ENCODE measurements around the gene STMN1. TPM values are rescaled to one million over a fixed set of nuclear protein-coding genes. Genes with fewer than 3 reads are reported as not detected.

STMN1 gene
- total RNA-seq, 1 experiment from 2014 or later: 368 TPM

- Histone ChIP-seq H3K9me2 (ENCODE audit: insufficient read depth) (no peaks in the 10 kb centered on the region), H3K79me2 (ENCODE audit: insufficient read depth, low read length) (peaks cover 10% of the 10 kb centered on the region; the same call in 1 of the 2 replicates), H2AFZ (ENCODE audit: low read depth, low read length, poor library complexity, severe bottlenecking) (no peak overlapping the region), H3K9ac (ENCODE audit: low read length) (no peak overlapping the region), H3K4me3 (replicated peaks in 1 of 2; ENCODE audit: low read depth in 1 of 2, low read length in 2 of 2) (no peak overlapping the region), H3K9me3 (ENCODE audit: control insufficient read depth in 1 of 2, insufficient read depth in 1 of 2, low read depth in 1 of 2, low read length in 2 of 2) (no peaks in the 10 kb centered on the region), H4K20me1 (ENCODE audit: insufficient read depth) (no peaks in the 10 kb centered on the region), H3K4me2 (ENCODE audit: low read length) (no peak overlapping the region), H3K27me3 (ENCODE audit: insufficient read depth, low read length) (no peaks in the 10 kb centered on the region), H3K4me1 (ENCODE audit: control insufficient read depth in 1 of 2, insufficient read depth in 2 of 2, low read length in 2 of 2) (peaks cover 21 to 49% of the 10 kb centered on the region in 2 experiments), H3K36me3 (ENCODE audit: control insufficient read depth in 1 of 2, insufficient read depth in 2 of 2, low read length in 2 of 2) (no peaks in the 10 kb centered on the region), H3K27ac (ENCODE audit: low read depth, low read length) (no peak overlapping the region)
- intact Hi-C loops (cut with micrococcal nuclease): no loop called here
- RAD21 ChIA-PET (ENCODE audit: low non-redundant PET in 1 of 2, low total read pairs in 2 of 2, uncharacterized antibody in 2 of 2, unreplicated experiment in 2 of 2): no interaction called here
- CTCF ChIA-PET: interaction anchor here (0.6 kb wide), 1 partner anchor 15 kb away, joined by 5 read pairs; no protein-coding TSS in a partner anchor
- no peak for TF ChIP-seq JUND (IDR thresholded peaks at IDR 0.05)
- TF ChIP-seq TCF7L2 (IDR thresholded peaks at IDR 0.05; ENCODE audit: borderline replicate concordance, extremely low read depth, insufficient read depth, insufficient read length): no peak
- TF ChIP-seq POLR2A (IDR thresholded peaks at IDR 0.05; ENCODE audit: borderline replicate concordance, extremely low read depth, insufficient read depth, insufficient read length): no peak
- TF ChIP-seq REST (IDR thresholded peaks at IDR 0.05; ENCODE audit: low read depth): no peak
- TF ChIP-seq SP1 (IDR thresholded peaks at IDR 0.05; ENCODE audit: low read depth): no peak
- no peak for TF ChIP-seq EZH2 (IDR thresholded peaks at IDR 0.05)
- no peak for TF ChIP-seq RAD21 (IDR thresholded peaks at IDR 0.05; ENCODE audit: low read depth)
- TF ChIP-seq ATF3 (IDR thresholded peaks at IDR 0.05): no peak
- BruUV-seq (replicated peaks): no TSS peak
- POLR2A ChIA-PET: no interaction called here
- ATAC-seq (no peak), DNase-seq (ENCODE audit: low read depth, low spot score) (no peak)
These were observed 29.1 kb downstream of the STMN1 start for GRCh38 chr1:25877155-25877554.
